HepG2 (cell line): Measurements from ENCODE around the gene SPNS2.

Experiments
- SYNCRIP ChIP-seq: fragments of 200-400 bp; formaldehyde crosslinking; IDR thresholded peaks from 2 replicates; pipeline ENCODE4 v1.6.1; 2018; ENCODE audit warnings: mild to moderate bottlenecking, low read depth, low read length; ENCODE audit not compliant: insufficient read depth
- XRCC5 ChIP-seq: fragments of 200-400 bp; formaldehyde crosslinking; optimal IDR thresholded peaks from 2 replicates; pipeline ENCODE3; 2017; ENCODE audit warnings: mild to moderate bottlenecking, low read length
- ZBTB7A ChIP-seq: sonication (generic); formaldehyde crosslinking; IDR thresholded peaks from 2 replicates; pipeline ENCODE4 v1.8.0; 2022; ENCODE audit warnings: mild to moderate bottlenecking, missing genetic modification reagents
- ZNF263 ChIP-seq: sonication (generic); formaldehyde crosslinking; IDR thresholded peaks from 2 replicates; pipeline ENCODE4 v1.4.0; 2020; ENCODE audit warnings: missing genetic modification reagents
- ZSCAN12 ChIP-seq: sonication (generic); formaldehyde crosslinking; IDR thresholded peaks from 2 replicates; pipeline ENCODE4 v1.9.0; 2021; ENCODE audit warnings: mild to moderate bottlenecking, missing genetic modification reagents
- TF ChIP-seq, protein P1 (sequence below): sonication (generic); formaldehyde crosslinking; IDR thresholded peaks from 2 replicates; pipeline ENCODE4 v1.5.0; 2020; ENCODE audit warnings: missing genetic modification reagents
- TF ChIP-seq, protein P2 (sequence below): IDR thresholded peaks from 2 replicates; pipeline ENCODE4 v1.6.1; 2016; ENCODE audit warnings: low read depth, control low read depth
- TF ChIP-seq, protein P3 (sequence below): sonication (generic); formaldehyde crosslinking; IDR thresholded peaks from 2 replicates; pipeline ENCODE4 v1.4.0; 2020; ENCODE audit warnings: missing genetic modification reagents
- TF ChIP-seq, protein P4 (sequence below): sonication (generic); formaldehyde crosslinking; IDR thresholded peaks from 2 replicates; pipeline ENCODE4 v1.4.0; 2020; ENCODE audit warnings: missing genetic modification reagents, borderline replicate concordance

DNA sequence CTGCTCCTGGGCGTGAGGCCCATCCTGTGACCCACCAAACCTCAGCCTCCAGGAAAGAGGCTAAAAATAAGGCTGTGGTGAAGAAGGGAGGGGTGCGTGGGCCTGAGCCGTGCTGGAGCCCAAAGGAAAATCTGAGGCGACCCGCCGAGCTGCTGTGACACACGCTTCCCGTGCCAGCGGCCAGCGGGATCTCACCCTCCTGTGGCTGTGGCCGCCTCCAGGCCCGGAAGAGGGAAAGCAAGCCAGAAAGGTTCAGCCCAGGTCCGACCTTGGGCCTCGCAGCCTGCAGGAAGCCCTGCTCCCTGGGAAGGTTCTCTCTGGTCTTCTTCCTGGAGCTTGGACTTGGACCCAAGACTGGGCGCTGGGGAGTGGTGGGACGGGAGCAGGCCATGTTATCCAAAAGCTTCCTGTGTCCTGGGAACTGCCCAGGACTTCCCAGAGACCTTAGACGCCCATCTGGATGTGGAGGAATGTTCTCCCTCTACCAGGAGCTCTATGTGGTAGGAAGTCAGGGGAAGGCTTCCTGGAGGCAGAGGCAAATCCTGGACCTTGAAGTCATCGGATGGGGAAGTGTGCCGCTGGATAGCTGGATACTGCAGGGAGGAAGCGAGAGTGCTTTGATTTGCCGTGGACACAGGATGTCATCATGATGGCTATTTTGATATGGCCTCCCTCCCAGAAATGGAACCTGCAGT, 11.4 kb downstream of the SPNS2 start:
- TF ChIP-seq SYNCRIP (no peak), XRCC5 (no peak), ZBTB7A (no peak), ZNF263 (CRISPR knock-in tag) (no peak), ZSCAN12 (CRISPR knock-in tag) (no peak)
- TF ChIP-seq, protein P1, sequence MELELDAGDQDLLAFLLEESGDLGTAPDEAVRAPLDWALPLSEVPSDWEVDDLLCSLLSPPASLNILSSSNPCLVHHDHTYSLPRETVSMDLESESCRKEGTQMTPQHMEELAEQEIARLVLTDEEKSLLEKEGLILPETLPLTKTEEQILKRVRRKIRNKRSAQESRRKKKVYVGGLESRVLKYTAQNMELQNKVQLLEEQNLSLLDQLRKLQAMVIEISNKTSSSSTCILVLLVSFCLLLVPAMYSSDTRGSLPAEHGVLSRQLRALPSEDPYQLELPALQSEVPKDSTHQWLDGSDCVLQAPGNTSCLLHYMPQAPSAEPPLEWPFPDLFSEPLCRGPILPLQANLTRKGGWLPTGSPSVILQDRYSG = no peak
- TF ChIP-seq, protein P2, sequence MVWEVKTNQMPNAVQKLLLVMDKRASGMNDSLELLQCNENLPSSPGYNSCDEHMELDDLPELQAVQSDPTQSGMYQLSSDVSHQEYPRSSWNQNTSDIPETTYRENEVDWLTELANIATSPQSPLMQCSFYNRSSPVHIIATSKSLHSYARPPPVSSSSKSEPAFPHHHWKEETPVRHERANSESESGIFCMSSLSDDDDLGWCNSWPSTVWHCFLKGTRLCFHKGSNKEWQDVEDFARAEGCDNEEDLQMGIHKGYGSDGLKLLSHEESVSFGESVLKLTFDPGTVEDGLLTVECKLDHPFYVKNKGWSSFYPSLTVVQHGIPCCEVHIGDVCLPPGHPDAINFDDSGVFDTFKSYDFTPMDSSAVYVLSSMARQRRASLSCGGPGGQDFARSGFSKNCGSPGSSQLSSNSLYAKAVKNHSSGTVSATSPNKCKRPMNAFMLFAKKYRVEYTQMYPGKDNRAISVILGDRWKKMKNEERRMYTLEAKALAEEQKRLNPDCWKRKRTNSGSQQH (CRISPR knock-in tag) = no peak
- TF ChIP-seq, protein P3, sequence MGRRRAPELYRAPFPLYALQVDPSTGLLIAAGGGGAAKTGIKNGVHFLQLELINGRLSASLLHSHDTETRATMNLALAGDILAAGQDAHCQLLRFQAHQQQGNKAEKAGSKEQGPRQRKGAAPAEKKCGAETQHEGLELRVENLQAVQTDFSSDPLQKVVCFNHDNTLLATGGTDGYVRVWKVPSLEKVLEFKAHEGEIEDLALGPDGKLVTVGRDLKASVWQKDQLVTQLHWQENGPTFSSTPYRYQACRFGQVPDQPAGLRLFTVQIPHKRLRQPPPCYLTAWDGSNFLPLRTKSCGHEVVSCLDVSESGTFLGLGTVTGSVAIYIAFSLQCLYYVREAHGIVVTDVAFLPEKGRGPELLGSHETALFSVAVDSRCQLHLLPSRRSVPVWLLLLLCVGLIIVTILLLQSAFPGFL = no peak
- TF ChIP-seq, protein P4, sequence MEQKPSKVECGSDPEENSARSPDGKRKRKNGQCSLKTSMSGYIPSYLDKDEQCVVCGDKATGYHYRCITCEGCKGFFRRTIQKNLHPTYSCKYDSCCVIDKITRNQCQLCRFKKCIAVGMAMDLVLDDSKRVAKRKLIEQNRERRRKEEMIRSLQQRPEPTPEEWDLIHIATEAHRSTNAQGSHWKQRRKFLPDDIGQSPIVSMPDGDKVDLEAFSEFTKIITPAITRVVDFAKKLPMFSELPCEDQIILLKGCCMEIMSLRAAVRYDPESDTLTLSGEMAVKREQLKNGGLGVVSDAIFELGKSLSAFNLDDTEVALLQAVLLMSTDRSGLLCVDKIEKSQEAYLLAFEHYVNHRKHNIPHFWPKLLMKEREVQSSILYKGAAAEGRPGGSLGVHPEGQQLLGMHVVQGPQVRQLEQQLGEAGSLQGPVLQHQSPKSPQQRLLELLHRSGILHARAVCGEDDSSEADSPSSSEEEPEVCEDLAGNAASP (CRISPR knock-in tag) = no peak
